GM21786 (cell line): Measurements from ENCODE around the gene DENND1A.
"Not testable (repeated sequence)": the region's sequence is repeated elsewhere in the genome, so short reads cannot be mapped to it uniquely, and the experiment has no call there.

ENCODE experiments used
- ATAC-seq: cut with Tn5 transposase; IDR thresholded peaks from one replicate; pipeline ENCODE4 v1.9.1; 2021; ENCODE audit not compliant: unreplicated experiment

Gene DENND1A

DNA sequence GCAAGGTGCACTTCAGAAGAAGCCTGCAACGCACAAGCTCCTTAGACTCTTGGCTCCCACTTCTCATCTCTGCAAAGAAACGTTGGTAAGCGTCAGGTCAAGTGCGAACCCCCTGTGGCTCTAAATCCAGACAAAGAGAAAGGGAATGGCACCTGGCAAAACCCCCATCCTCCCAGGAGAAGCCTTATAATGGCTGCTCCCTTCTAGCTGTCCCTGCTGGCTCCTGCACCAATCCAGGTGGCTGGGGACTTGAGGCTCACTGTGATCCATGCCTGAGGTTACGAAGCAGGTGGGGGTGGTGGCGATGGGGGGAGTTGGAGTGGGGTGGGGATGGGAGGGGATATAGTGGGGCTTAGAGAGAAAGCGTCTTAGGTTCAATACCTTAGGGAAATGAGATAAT is 272.8 kb downstream of the DENND1A start:
- ATAC-seq, result no peak

DNA sequence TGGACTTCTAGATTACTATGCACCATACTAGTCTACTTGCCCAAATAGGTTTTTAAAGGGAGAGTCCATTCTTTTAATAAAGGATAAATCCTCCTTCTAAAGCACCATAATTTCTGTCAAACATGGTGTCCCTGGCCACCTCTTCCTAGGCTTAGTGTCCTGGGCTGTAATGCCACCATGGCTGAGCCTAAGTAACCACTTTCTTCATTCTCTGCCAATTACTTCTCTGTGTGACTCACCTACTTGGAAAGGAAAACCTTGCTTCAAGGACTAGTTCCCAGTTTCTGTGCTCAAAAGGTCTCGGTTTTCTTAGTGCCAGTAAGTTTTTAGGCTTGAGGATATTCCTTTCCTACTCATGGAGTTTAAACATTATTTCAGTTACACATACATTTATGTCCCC is 273.4 kb downstream of the DENND1A start:
- no peak for ATAC-seq

DNA sequence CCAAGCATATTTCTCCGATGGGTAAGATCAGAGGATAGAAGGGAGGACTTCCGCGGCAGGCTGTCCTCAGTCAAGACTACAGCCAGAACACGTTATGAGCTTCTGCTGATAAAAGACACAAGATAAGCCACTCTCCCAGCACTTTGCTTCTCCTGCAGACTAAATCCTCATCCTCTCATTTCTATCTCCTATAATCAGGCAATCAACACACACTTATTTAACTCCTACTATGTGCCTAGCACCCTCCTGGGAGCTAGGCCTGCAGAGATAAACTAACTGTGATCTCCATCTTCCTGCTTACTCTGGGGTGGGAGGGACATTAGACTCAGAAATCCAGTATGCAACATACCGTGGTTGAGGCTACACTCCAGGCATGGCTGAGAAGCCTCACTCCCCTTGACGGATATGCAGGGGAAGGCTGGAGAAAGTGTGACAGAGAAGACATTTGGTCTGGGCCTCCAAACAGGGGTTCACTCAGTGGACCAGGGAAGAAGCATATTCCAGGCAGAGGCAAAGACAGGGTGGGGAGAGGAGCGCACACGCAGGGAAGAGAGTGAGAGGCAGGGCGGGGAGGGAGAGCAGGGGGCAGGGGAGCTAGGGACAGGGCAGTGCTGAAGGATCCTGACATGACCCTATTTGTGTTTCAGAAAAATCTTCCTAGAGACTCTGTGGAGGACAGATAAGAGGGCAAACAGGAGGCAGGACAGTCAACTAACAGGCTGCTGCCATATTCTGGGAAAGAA is 274.1 kb downstream of the DENND1A start:
- no peak for ATAC-seq

DNA sequence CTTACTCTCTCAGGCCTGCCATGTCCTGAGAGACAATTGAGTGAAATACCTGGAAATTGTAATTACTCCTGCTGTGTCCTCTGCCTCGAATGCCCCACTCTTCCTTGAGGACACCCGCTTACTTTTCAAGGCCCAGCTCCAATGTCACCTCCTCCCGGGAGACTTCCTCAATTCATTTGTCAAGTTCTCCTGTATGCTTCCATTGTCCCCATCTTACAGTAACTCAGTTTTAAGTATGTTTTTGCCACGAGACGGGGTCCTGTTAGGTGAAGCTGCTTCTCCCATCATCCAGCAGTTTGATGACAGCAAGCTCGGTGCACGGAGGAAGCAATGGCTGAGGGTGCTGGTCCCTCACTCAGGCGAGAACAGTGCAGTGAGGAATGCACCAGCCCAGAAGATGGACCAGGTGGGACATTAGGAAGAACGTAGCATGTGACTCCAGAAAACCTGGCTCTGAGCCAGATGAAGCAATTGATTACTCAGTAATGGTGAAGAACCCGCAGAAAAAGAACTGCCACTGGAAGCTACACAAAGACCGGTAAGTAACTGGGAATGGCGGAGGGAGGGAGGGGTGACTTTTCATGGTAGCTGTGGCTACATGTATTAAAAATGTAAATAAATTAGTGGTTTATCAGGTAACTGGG is 274.8 kb downstream of the DENND1A start:
- no peak for ATAC-seq

DNA sequence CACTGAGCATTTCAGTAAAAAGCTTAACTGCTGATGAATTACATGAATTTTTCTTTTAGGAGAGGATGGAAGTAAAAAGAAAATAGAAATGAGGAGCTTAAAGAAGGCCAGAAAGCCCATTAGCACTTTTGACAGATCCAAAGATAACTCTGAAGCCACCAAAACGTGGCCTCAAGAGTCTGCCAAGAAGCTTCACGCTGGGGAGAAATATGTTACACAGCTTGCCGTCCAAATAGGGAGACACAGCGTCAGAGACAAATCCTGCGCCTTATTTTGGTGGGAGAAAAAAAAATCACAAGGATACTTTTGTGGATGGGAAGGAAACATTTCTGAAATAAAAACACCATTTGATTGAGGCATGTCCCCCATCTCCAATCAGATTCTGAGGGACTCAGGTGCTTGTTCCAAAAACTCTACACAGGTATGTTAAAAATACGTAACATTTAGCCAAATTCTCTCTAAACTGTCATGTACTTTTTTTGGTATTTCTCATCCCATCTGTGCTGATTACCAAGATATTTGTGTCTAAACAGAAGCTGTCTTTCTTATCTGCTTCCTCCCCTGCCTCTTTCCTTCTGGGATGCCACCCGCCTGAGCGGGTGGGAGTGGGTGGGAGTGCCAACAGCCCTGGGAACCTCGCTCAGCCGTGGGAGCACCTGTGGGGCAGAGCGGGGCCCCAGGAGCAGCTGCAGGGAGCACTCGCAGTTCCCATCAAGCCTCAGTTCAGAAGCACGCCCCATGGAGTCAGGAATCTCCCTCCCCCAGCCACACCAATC is 275.5 kb downstream of the DENND1A start:
- no peak for ATAC-seq

DNA sequence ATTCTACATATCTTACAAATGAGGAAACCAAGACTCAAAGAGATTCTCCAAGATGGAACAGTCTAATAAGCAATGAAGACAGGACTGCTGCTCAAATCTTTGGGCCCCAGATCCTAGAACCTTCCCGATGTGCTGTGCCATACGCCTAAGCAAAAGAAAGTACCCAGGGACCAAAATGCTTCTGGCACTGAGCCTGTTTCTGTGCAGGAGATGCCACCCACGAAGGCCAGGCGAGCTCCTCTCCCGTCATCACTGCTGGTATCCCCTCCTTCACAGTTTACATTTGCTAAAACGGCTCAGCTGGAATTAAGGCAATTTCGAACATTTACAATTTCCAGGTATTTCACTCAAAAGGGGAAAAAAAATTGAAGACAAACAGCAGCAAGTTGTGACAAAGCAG is 277.5 kb downstream of the DENND1A start:
- ATAC-seq, result no peak

DNA sequence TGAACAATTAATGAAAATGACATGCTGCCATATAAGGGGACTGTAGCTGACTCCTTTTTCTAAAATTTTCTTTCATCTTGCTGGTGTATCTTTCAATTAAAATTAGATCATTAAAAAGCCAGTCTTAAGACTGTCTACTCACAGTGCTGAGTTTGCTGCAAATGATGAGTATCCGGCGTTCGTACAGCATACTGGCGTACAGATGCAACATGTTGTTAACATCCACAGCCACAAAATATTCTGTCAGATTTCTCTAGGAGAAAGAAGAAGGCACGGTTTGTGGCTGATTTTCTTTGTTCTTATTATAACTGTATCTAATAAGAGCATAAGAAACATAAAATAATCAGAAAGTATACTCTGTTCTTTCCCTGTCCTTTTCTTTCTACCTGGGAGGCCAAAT is 278.1 kb downstream of the DENND1A start:
- ATAC-seq, result no peak

DNA sequence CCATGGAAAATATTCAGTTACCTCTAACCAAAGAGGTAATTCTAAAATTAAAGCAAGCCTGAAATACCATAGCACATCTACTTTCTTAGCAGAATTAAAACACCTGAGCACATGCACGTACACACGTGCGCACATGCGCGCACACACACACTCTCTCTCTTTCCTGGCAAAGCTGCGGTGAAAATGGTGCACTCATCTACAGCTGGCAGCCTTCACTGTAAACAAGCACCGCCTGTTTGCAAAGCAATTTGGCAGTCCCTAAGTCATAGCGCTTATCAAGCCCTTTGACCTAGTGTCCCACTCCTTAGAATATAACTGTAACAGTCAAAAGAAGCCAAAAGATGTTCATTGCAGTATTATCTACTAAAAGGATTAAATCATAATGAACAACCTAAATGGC is 278.7 kb downstream of the DENND1A start:
- no peak for ATAC-seq

DNA sequence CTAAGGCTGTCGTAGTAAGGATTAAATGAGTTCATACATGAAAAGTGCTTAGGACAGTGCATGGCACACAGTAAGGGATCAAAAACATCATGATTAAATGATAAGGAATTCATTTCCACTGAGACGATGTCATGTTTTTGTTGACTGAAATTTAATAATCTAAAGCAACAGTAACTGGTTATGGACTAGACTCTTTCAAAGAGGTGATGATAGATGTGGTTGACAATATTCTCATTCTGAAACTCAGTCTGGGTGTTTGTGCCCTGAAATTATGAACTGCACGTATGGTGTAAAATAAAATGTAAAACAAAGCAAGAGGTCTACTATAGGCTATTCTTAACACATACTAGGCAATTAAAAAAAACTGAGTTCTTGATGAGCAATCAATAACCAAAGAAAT is 280.0 kb downstream of the DENND1A start:
- no peak for ATAC-seq

DNA sequence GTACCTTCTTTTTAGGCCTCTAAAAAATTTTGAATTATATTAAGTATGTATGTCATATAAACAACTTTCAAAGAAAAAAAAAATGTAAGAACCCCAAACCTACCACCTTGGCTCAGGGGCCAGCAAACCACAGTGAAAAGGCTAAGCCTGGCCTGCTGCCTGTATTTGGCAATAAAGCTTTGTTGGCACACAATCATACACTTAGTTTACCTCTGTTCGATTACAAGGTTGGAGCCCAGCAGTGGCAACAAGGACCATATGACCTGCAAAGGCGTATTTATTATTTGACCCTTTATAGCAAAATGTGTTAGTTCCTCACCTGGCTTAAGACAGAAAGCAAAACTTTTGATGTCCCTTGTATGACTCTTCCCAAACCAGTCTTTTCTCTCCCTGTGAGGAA is 282.8 kb downstream of the DENND1A start:
- ATAC-seq, result no peak

DNA sequence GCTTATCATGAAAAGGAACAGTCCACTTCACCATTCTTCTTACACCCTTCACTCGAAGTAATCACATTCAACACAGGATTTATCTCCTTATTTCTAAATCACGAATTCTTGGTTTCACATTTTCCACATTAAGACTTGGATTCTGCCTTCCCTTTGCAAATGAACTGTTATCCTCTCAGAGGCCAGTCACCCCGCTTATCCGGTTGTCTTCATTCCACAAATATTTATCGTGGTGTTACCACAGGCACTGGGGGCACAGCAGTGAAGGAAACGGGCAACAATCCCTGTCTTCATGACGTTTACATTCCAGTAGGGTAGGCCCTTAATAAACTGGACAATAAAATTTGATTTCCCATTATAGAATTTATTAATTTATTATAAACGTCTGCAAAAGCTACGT is 284.2 kb downstream of the DENND1A start:
- no peak for ATAC-seq

DNA sequence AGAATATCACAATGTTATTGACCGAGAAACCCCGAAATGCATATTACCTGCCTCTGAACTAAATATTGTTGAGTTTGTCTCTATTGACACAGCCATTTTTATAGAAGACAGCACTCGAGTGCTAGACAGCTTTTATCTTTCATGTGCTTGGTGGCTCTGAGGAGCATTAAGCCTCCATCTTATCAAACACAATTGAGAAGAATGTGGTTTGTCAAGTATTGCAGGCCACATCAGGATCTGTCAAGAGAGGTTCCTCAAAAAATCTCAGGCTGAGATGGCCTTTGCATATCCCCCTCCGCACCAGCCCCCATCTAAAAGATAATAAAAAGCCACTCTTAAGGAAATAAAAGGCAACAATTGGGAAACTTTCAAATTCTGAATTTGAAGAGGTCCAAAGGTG is 284.8 kb downstream of the DENND1A start:
- ATAC-seq, result no peak

DNA sequence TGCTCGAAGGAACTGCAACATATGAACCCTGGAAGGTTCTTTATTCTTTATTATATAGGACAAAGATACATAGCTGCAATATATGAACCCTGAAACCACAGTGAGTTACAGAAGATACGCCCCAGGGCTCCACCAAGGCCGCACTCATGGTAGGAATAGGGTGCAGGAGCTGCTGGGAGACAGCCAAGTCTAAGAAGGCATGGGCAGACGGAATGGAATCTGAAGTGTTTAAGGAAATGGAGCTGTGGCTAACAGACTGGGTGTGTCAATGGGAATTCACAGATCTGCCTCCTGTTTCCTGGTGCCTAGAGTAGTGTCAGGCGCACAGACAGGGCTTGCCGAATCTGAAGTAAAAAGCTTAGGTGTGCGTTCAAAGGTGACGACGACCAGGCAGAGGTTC is 286.4 kb downstream of the DENND1A start:
- ATAC-seq, result no peak

DNA sequence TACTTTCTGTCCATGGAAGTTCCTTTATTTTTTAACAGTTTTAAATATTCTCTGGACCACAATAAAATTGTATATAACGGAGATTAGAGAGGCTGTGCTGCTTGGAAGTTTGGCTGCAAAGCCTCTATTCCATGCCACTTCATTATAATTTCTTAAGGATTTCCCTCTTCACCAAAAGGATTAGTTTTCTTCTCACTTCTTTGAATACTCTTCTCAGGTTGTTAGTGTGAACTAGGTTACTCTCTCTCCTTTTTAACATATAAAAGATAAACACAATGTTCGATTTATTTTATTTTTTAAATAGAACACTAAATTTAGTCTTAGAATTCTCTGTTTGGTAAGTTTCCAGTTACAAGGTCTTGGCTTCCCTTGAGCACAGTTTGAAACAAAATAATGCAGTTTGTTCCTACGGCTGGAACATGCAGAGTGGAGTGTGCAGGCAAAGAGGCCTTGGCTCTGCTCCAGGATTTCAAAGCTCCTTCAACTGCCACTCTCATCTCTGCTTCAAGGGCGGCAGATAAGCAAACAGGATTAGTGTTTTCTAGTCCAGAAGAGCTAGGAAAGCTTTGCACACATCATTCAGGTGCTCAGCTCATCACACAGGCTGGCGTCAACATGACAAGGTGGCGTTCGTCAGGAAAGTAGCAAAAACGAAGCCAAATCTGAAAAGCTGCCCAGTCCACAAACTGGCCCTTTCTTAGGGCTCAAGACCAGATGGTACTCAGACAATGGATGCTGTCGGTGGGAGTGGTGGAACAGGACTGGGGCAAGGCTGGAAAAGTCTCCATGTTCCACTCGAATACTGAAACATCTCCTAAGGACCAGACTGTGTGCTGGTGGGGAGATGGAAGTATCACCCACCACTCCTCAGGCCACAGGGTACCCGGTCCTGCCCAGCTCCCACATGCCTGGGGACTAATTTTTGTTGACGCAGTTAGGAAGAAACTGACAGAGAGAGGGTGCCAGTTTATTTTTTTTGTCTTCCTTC is 287.3 kb downstream of the DENND1A start:
- no peak for ATAC-seq

DNA sequence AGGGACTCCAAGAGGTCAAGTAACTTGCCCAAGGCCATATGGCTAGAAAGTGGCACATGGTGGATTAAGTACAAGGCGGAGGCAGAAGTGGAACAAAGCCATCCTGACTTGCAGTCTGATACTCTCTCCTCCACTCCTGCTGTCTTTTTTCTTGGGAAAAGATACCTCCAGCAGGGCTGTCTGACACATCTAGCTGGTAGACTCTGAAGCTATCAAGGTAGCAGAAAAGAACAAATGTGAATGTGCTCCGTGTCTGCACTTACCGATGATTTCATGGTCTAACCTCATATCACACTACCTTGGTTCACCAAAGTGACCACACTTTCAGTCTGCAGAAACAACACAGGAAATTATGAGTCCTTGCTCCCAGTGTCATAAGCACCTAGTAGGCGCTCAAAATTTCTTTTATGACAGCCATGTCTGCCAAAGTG is 289.1 kb downstream of the DENND1A start:
- no peak for ATAC-seq

DNA sequence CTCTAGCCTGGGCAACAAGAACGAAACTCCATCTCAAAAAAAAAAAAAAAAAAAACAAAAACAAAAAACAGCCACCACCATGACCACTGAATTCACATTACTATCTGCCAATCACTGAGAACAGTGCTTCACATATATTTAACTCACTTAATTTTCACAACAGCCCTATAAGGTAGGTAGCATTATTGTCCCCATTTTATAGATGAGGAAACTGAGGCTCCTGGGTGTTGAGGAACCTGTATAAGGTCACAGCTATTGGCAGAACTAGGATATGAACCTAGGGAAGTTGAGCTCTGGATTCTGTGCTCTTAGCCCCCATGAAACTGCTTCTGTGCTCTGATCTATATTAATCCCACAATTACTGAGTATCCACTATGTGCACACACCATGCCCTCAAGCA is 290.2 kb downstream of the DENND1A start:
- no peak for ATAC-seq

DNA sequence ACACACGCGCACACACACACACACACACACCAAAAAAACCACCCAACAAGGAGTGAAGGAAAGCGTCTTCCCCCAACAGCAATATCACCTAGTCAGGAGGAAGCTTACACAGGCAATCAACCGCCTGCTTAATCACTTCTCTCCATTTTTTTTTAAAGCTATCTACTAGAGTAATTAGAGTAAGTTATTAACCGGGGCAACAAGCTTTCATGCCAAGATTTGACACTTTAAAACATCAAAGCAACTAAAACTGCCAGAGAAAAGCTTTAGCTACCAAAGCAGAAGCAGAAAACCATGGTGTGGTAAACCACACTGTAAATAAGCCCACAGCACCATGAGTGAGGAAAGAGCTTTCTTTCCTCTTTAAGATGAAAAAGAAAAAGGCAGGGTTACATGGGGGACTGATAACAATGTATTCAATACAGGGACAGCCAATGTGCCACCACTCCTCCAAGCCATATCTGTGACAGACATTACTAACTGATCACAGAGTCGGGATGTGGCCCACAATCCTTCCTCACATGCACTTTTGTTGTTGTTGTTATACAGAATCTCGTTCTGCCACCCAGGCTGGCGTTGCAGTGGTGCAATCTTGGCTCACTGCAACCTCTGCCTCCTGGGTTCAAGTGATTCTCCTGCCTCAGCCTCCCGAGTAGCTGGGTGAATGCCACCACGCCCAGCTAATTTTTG is 291.8 kb downstream of the DENND1A start:
- peak; percentile 59 for ATAC-seq

DNA sequence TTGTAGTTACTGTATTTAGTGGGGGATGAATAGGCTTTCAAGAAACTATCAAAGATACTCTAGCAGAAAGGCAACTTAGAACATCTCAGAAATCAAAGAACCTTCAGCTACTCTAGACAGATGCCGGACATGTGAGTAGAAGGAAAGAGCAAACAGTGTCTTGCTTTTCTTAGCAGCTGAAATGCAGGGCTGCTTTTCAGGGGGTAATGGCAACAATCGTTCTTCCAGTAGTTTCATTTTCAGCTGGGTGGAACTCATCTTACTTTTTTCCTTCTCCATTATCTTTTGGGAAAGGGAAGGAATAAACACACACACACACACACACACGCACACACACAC is 292.4 kb downstream of the DENND1A start:
- ATAC-seq, result no peak

DNA sequence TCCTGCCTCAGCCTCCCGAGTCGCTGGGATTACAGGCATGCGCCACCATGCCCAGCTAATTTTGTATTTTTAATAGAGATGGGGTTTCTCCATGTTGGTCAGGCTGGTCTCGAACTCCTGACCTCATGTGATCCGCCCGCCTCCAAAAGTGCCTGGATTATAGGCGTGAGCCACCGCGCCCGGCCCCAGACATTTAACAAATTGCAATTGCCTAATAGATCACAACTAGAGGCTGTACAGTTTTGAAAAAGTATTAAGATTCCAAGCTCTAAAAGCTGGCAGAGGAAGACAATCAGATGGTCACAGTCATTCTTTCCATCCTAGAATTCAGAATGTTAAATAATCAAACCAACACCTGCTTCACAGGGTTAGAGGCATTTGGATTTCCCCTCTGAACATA is 293.1 kb downstream of the DENND1A start:
- ATAC-seq, result not testable (repeated sequence)

DNA sequence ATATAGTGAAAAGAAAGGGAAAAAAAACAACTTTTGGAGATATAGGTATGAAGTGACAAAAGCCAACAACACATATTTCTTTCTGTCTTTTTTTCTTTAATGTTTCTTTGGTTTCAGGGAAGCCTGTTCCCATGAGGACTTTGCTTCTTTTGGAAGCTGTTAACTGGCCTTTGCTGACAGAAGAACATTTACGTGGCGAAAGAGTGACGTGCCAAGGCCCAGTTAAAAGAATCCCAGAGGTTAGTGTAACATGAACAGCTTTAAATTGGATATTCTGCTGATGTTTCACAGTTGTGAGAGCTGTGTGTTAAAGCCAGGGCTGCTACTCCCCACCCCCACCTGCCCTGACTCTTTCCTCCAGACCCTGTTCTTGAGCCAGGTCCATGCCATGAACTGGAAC is 298.1 kb downstream of the DENND1A start:
- no peak for ATAC-seq
